H9 (cell line): Measurements from ENCODE around the gene PLOD1. TPM values are rescaled to one million over a fixed set of nuclear protein-coding genes. Genes with fewer than 3 reads are reported as not detected.

Source experiments
- DNase-seq: peaks from one replicate; pipeline ENCODE4 v3.0.0-alpha.2; 2017
- H2AFZ ChIP-seq: one replicate; pipeline ENCODE4 v1.6.1; 2013; ENCODE audit warnings: mild to moderate bottlenecking, low read length, control low read depth, moderate library complexity
- H2AK5ac ChIP-seq: 2 replicates; pipeline ENCODE4 v1.6.1; 2013; ENCODE audit warnings: low read length, control low read depth, mixed read lengths; ENCODE audit not compliant: insufficient read length
- H2BK120ac ChIP-seq: one replicate; pipeline ENCODE4 v1.6.1; 2013; ENCODE audit warnings: low read depth, mild to moderate bottlenecking, low read length, control low read depth, inconsistent platforms; ENCODE audit not compliant: poor library complexity, severe bottlenecking
- H2BK12ac ChIP-seq: 2 replicates; pipeline ENCODE4 v1.6.1; 2013; ENCODE audit warnings: low read length, control low read depth, mixed read lengths, low read depth; ENCODE audit not compliant: insufficient read length
- H2BK15ac ChIP-seq: 2 replicates; pipeline ENCODE4 v1.6.1; 2013; ENCODE audit warnings: low read depth, low read length, control low read depth
- H2BK20ac ChIP-seq: one replicate; pipeline ENCODE4 v1.6.1; 2013; ENCODE audit warnings: low read depth, mild to moderate bottlenecking, low read length, control low read depth, inconsistent platforms; ENCODE audit not compliant: poor library complexity, severe bottlenecking
- H2BK5ac ChIP-seq: 2 replicates; pipeline ENCODE4 v1.6.1; 2013; ENCODE audit warnings: low read length, control low read depth, mixed read lengths; ENCODE audit not compliant: insufficient read length
- H3K14ac ChIP-seq: 2 replicates; pipeline ENCODE4 v1.6.1; 2013; ENCODE audit warnings: low read length, control low read depth; ENCODE audit not compliant: insufficient read depth
- H3K18ac ChIP-seq: 2 replicates; pipeline ENCODE4 v1.6.1; 2013; ENCODE audit warnings: low read depth, mild to moderate bottlenecking, mixed read lengths, low read length, control low read depth; ENCODE audit not compliant: insufficient read length
- H3K23ac ChIP-seq: 2 replicates; pipeline ENCODE4 v1.6.1; 2013; ENCODE audit warnings: low read length, control low read depth, mixed read lengths, low read depth; ENCODE audit not compliant: insufficient read length
- H3K23me2 ChIP-seq: 2 replicates; pipeline ENCODE4 v1.6.1; 2013; ENCODE audit warnings: low read depth, mild to moderate bottlenecking, mixed read lengths, low read length, control low read depth; ENCODE audit not compliant: insufficient read length, poor library complexity, severe bottlenecking
- H3K27ac ChIP-seq: 2 replicates; pipeline ENCODE4 v1.5.1; 2013; ENCODE audit warnings: low read length, control low read depth, mixed read lengths, low read depth; ENCODE audit not compliant: insufficient read length
- H3K27me3 ChIP-seq: 2 replicates; pipeline ENCODE4 v1.6.1; 2013; ENCODE audit warnings: low read length, control low read depth, inconsistent platforms; ENCODE audit not compliant: insufficient read depth
- H3K4ac ChIP-seq: 2 replicates; pipeline ENCODE4 v1.6.1; 2013; ENCODE audit warnings: low read depth, mild to moderate bottlenecking, control low read depth, inconsistent platforms, low read length, moderate library complexity
- H3K4me1 ChIP-seq: 2 replicates; pipeline ENCODE4 v1.6.1; 2013; ENCODE audit warnings: low read length, control low read depth, inconsistent platforms; ENCODE audit not compliant: insufficient read depth
- H3K4me2 ChIP-seq: 2 replicates; pipeline ENCODE4 v1.6.1; 2013; ENCODE audit warnings: low read length, control low read depth, mixed read lengths; ENCODE audit not compliant: insufficient read length, insufficient read depth
- H3K56ac ChIP-seq: 2 replicates; pipeline ENCODE4 v1.6.1; 2013; ENCODE audit warnings: low read depth, mild to moderate bottlenecking, mixed read lengths, low read length, control low read depth; ENCODE audit not compliant: insufficient read length
- H3K79me1 ChIP-seq: 2 replicates; pipeline ENCODE4 v1.6.1; 2013; ENCODE audit warnings: low read depth, mild to moderate bottlenecking, moderate library complexity, low read length, control low read depth, inconsistent platforms; ENCODE audit not compliant: insufficient read depth, poor library complexity, severe bottlenecking
- H3K79me2 ChIP-seq: 2 replicates; pipeline ENCODE4 v1.6.1; 2013; ENCODE audit warnings: low read length, control low read depth, inconsistent platforms; ENCODE audit not compliant: insufficient read depth
- H3K9ac ChIP-seq: 2 replicates; pipeline ENCODE4 v1.6.1; 2013; ENCODE audit warnings: low read length, control low read depth, mixed read lengths; ENCODE audit not compliant: insufficient read length; ENCODE audit errors: extremely low read depth
- H3K9me3 ChIP-seq: one replicate; pipeline ENCODE4 v1.6.1; 2013; ENCODE audit warnings: low read depth, low read length, inconsistent platforms; ENCODE audit not compliant: control insufficient read depth
- H3T11ph ChIP-seq: one replicate; pipeline ENCODE4 v1.6.1; 2013; ENCODE audit warnings: mild to moderate bottlenecking, low read length, control low read depth, inconsistent platforms
- H4K20me1 ChIP-seq: one replicate; pipeline ENCODE4 v1.6.1; 2013; ENCODE audit not compliant: control insufficient read depth, insufficient read length, insufficient read depth
- H4K5ac ChIP-seq: 2 replicates; pipeline ENCODE4 v1.6.1; 2013; ENCODE audit warnings: low read depth, mild to moderate bottlenecking, mixed read lengths, low read length, control low read depth; ENCODE audit not compliant: insufficient read length
- H4K8ac ChIP-seq: replicated peaks from 2 replicates; pipeline ENCODE4 v1.6.1; 2013; ENCODE audit warnings: low read length, control low read depth, mixed read lengths, low read depth; ENCODE audit not compliant: insufficient read length
- H4K91ac ChIP-seq: 2 replicates; pipeline ENCODE4 v1.6.1; 2013; ENCODE audit warnings: low read depth, mild to moderate bottlenecking, moderate library complexity, mixed read lengths, low read length, control low read depth; ENCODE audit not compliant: insufficient read length
- H3K27ac Mint-ChIP-seq, 3 experiments: 2 replicates in 2 of 3; 3 replicates in 1 of 3; pipeline ENCODE4 v1.8.0; 2020 to 2021; ENCODE audit warnings: mixed read lengths in 3 of 3, mild to moderate bottlenecking in 1 of 3, moderate library complexity in 1 of 3
- H3K27me3 Mint-ChIP-seq: 2 replicates; pipeline ENCODE4 v1.8.0; 2021; ENCODE audit warnings: low read depth, mild to moderate bottlenecking, moderate library complexity, mixed read lengths
- H3K36me3 Mint-ChIP-seq, 3 experiments: 2 replicates in 2 of 3; 3 replicates in 1 of 3; pipeline ENCODE4 v1.8.0; 2020 to 2021; ENCODE audit warnings: low read depth in 3 of 3, mixed read lengths in 3 of 3; ENCODE audit not compliant: insufficient read depth in 1 of 3
- H3K4me1 Mint-ChIP-seq, 2 experiments: 2 replicates each; pipeline ENCODE4 v1.8.0; 2020; ENCODE audit warnings: mixed read lengths in 2 of 2
- H3K4me3 Mint-ChIP-seq, 2 experiments: 2 replicates in 1 of 2; 3 replicates in 1 of 2; pipeline ENCODE4 v1.8.0; 2020 to 2021; ENCODE audit warnings: mild to moderate bottlenecking in 2 of 2, mixed read lengths in 2 of 2, moderate library complexity in 1 of 2
- H3K9me3 Mint-ChIP-seq, 2 experiments: 2 replicates in 1 of 2; 3 replicates in 1 of 2; pipeline ENCODE4 v1.8.0; 2020; ENCODE audit warnings: mild to moderate bottlenecking in 2 of 2, mixed read lengths in 2 of 2, moderate library complexity in 1 of 2
- WGBS: extraction: QIAGEN DNeasy Blood & Tissue Kit; methylation state at CpG from one replicate; pipeline ENCODE4 v1.1.7; 2013; ENCODE audit warnings: missing lambda C conversion rate, low lambda C conversion rate, mixed read lengths; ENCODE audit not compliant: insufficient read length; ENCODE audit errors: extremely low coverage; 5-methylcytosine and 5-hydroxymethylcytosine counted together
- total RNA-seq: library from RNA; stranded (reverse); gene quantifications from 2 replicates; pipeline ENCODE4 v1.2.1, GENCODE V29; 2021
- TF ChIP-seq, protein P1 (sequence below): fragments of 200-600 bp; sonication (generic); conservative IDR thresholded peaks from 3 replicates; pipeline ENCODE4 v1.8.0; 2021; ENCODE audit warnings: antibody characterized with exemption, mild to moderate bottlenecking

PLOD1 gene
- total RNA-seq, 1 experiment from 2014 or later = 57.0 TPM

GRCh38 chr1:12005488-12006166 is 71.1 kb downstream of the PLOD1 start:
- peaks cover 6 to 13% of the 10 kb centered on the region in 2 experiments; a peak in 3 of 5 replicates for H3K9me3 Mint-ChIP-seq
- no peaks in the 10 kb centered on the region for H3K79me1 ChIP-seq
- H3K9ac ChIP-seq = no peak overlapping the region
- no peak overlapping the region for H4K8ac ChIP-seq
- no peak overlapping the region for H3K27ac Mint-ChIP-seq
- H3K4me3 Mint-ChIP-seq = no peak overlapping the region
- H3K4me2 ChIP-seq = no peak overlapping the region
- no peak overlapping the region for H3K56ac ChIP-seq
- no peak overlapping the region for H3K4ac ChIP-seq
- WGBS = no CpG with 5 or more reads among the region's 9 CpGs
- no peak overlapping the region for H3K23ac ChIP-seq
- no peak overlapping the region for H2BK120ac ChIP-seq
- no peaks in the 10 kb centered on the region for H3K27me3 ChIP-seq
- no peaks in the 10 kb centered on the region for H3K27me3 Mint-ChIP-seq
- H3K4me1 ChIP-seq = no peaks in the 10 kb centered on the region
- H4K5ac ChIP-seq = no peak overlapping the region
- no peaks in the 10 kb centered on the region for H3K4me1 Mint-ChIP-seq
- H4K20me1 ChIP-seq = no peaks in the 10 kb centered on the region
- no peak overlapping the region for H2AK5ac ChIP-seq
- H3K23me2 ChIP-seq = no peaks in the 10 kb centered on the region
- H2AFZ ChIP-seq = no peak overlapping the region
- H3K79me2 ChIP-seq = no peaks in the 10 kb centered on the region
- no peaks in the 10 kb centered on the region for H3K9me3 ChIP-seq
- H2BK15ac ChIP-seq = no peak overlapping the region
- TF ChIP-seq, protein P1, sequence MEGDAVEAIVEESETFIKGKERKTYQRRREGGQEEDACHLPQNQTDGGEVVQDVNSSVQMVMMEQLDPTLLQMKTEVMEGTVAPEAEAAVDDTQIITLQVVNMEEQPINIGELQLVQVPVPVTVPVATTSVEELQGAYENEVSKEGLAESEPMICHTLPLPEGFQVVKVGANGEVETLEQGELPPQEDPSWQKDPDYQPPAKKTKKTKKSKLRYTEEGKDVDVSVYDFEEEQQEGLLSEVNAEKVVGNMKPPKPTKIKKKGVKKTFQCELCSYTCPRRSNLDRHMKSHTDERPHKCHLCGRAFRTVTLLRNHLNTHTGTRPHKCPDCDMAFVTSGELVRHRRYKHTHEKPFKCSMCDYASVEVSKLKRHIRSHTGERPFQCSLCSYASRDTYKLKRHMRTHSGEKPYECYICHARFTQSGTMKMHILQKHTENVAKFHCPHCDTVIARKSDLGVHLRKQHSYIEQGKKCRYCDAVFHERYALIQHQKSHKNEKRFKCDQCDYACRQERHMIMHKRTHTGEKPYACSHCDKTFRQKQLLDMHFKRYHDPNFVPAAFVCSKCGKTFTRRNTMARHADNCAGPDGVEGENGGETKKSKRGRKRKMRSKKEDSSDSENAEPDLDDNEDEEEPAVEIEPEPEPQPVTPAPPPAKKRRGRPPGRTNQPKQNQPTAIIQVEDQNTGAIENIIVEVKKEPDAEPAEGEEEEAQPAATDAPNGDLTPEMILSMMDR = no peak
- DNase-seq = no peak
- H3K36me3 Mint-ChIP-seq = peaks cover 77 to 97% (median 91%) of the 10 kb centered on the region in 3 experiments
- no peak overlapping the region for H4K91ac ChIP-seq
- H3K27ac ChIP-seq = no peak overlapping the region
- no peak overlapping the region for H3K14ac ChIP-seq
- no peak overlapping the region for H3K18ac ChIP-seq
- H2BK12ac ChIP-seq = no peak overlapping the region
- H2BK20ac ChIP-seq = no peak overlapping the region
- no peak overlapping the region for H3T11ph ChIP-seq
- no peak overlapping the region for H2BK5ac ChIP-seq
